HL-60 (cell line): ENCODE results near the gene PCNX2.

Experiments used
- DNase-seq, 2 experiments: peaks; one replicate each; pipeline ENCODE4 v3.0.0-alpha.2; 2010 to 2020; ENCODE audit warnings: low read depth in 1 of 2, low spot score in 1 of 2
- H3K27ac ChIP-seq: fragments of 250-450 bp; sonication (Bioruptor Pico); replicated peaks from 2 replicates; pipeline ENCODE4 v1.5.1; 2020; ENCODE audit warnings: mild to moderate bottlenecking, moderate library complexity
- H3K27me3 ChIP-seq: fragments of 250-450 bp; sonication (Bioruptor Pico); 2 replicates; pipeline ENCODE4 v1.5.1; 2021; ENCODE audit warnings: mild to moderate bottlenecking, moderate library complexity; ENCODE audit not compliant: insufficient read depth, poor library complexity, severe bottlenecking
- H3K4me3 ChIP-seq: replicated peaks from 2 replicates; pipeline ENCODE4 v1.5.1; 2011; ENCODE audit warnings: mild to moderate bottlenecking, control low read depth, low read length; ENCODE audit not compliant: insufficient read depth
- GABPA ChIP-seq: IDR thresholded peaks from 2 replicates; pipeline ENCODE4 v1.6.1; 2012; ENCODE audit warnings: low read depth
- POLR2AphosphoS5 ChIP-seq: IDR thresholded peaks from 2 replicates; pipeline ENCODE4 v1.6.1; 2012; ENCODE audit warnings: low read depth
- SPI1 ChIP-seq: IDR thresholded peaks from 2 replicates; pipeline ENCODE4 v1.6.1; 2012; ENCODE audit warnings: low read depth, mild to moderate bottlenecking, borderline replicate concordance
- TF ChIP-seq, protein P1 (sequence below): IDR thresholded peaks from one replicate; pipeline ENCODE4 v1.5.1; 2011; ENCODE audit warnings: low read length, control low read depth, inconsistent platforms; ENCODE audit not compliant: insufficient read depth
- TF ChIP-seq, protein P2 (sequence below): IDR thresholded peaks from 2 replicates; pipeline ENCODE4 v1.6.1; 2012; ENCODE audit warnings: low read depth; ENCODE audit not compliant: insufficient replicate concordance

Gene PCNX2

DNA sequence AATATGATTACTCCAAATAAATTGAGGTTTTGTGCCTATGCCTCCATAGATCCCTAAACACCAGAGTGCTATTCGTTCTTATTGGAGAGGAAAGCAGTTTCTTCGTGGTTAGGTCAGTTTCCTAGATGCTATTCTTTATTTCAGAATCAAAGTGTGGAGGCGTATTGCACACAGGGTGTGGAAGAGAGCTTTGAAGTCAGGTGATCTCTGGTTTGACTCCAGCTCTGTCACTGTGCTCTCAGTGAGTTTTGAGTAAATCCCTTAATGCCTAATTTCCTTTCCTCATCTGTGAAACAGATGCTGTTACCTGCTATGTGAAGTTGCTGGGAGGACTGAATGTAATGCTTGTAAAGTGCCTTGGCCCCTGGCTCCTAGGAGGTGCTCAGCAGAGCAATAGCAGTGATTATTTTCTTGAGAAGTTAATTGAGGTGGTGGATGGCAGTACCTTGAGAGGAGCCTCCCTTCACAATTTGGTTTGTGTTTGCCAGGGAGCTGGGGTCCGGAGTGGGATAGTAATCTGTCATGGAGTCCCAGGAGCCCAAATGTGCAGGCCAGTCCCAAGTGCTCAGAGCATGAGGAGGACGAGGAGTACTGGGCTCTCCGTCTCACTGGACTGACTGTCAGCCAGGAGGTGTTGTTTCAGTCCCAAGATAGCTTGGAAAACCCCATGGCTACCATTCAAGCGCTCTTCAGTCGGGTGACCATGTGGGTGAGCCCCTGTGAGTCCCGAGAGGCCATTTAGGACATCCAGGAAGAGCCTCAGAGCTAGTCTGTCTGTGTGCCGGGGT is 330.2 kb downstream of the PCNX2 start:
- Histone ChIP-seq H3K27ac (no peak overlapping the region), H3K27me3 (no peaks in the 10 kb centered on the region), H3K4me3 (no peak overlapping the region)
- no peak for DNase-seq
- no peak for TF ChIP-seq POLR2AphosphoS5
- TF ChIP-seq, protein P1, sequence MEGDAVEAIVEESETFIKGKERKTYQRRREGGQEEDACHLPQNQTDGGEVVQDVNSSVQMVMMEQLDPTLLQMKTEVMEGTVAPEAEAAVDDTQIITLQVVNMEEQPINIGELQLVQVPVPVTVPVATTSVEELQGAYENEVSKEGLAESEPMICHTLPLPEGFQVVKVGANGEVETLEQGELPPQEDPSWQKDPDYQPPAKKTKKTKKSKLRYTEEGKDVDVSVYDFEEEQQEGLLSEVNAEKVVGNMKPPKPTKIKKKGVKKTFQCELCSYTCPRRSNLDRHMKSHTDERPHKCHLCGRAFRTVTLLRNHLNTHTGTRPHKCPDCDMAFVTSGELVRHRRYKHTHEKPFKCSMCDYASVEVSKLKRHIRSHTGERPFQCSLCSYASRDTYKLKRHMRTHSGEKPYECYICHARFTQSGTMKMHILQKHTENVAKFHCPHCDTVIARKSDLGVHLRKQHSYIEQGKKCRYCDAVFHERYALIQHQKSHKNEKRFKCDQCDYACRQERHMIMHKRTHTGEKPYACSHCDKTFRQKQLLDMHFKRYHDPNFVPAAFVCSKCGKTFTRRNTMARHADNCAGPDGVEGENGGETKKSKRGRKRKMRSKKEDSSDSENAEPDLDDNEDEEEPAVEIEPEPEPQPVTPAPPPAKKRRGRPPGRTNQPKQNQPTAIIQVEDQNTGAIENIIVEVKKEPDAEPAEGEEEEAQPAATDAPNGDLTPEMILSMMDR = no peak
- TF ChIP-seq, protein P2, sequence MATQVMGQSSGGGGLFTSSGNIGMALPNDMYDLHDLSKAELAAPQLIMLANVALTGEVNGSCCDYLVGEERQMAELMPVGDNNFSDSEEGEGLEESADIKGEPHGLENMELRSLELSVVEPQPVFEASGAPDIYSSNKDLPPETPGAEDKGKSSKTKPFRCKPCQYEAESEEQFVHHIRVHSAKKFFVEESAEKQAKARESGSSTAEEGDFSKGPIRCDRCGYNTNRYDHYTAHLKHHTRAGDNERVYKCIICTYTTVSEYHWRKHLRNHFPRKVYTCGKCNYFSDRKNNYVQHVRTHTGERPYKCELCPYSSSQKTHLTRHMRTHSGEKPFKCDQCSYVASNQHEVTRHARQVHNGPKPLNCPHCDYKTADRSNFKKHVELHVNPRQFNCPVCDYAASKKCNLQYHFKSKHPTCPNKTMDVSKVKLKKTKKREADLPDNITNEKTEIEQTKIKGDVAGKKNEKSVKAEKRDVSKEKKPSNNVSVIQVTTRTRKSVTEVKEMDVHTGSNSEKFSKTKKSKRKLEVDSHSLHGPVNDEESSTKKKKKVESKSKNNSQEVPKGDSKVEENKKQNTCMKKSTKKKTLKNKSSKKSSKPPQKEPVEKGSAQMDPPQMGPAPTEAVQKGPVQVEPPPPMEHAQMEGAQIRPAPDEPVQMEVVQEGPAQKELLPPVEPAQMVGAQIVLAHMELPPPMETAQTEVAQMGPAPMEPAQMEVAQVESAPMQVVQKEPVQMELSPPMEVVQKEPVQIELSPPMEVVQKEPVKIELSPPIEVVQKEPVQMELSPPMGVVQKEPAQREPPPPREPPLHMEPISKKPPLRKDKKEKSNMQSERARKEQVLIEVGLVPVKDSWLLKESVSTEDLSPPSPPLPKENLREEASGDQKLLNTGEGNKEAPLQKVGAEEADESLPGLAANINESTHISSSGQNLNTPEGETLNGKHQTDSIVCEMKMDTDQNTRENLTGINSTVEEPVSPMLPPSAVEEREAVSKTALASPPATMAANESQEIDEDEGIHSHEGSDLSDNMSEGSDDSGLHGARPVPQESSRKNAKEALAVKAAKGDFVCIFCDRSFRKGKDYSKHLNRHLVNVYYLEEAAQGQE = no peak
- TF ChIP-seq GABPA = no peak
- TF ChIP-seq SPI1 = no peak

DNA sequence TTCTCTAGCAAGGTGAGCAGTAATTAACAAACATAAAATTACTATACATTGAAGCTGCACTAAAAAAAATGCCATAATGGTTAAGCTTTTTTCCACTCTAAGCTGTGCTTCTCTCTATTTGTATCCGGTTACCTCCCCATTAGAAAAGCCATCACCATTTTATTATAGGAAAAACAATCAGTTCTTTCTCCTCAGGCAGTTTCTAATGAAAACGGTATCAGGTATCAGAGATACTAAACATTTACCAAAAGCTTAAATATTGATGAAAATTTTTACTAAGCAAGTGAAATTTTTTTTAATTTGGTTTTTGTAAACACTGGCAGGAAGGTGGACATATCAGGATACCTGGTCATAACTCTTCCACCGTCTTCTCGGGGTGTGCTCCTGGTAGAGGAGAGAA is 330.9 kb downstream of the PCNX2 start:
- no peaks in the 10 kb centered on the region for H3K27me3 ChIP-seq
- no peak for DNase-seq
- no peak overlapping the region for H3K27ac ChIP-seq
- TF ChIP-seq, protein P1 = no peak
- TF ChIP-seq GABPA (no peak), SPI1 (no peak), POLR2AphosphoS5 (no peak)
- TF ChIP-seq, protein P2 = no peak
- H3K4me3 ChIP-seq = no peak overlapping the region

DNA sequence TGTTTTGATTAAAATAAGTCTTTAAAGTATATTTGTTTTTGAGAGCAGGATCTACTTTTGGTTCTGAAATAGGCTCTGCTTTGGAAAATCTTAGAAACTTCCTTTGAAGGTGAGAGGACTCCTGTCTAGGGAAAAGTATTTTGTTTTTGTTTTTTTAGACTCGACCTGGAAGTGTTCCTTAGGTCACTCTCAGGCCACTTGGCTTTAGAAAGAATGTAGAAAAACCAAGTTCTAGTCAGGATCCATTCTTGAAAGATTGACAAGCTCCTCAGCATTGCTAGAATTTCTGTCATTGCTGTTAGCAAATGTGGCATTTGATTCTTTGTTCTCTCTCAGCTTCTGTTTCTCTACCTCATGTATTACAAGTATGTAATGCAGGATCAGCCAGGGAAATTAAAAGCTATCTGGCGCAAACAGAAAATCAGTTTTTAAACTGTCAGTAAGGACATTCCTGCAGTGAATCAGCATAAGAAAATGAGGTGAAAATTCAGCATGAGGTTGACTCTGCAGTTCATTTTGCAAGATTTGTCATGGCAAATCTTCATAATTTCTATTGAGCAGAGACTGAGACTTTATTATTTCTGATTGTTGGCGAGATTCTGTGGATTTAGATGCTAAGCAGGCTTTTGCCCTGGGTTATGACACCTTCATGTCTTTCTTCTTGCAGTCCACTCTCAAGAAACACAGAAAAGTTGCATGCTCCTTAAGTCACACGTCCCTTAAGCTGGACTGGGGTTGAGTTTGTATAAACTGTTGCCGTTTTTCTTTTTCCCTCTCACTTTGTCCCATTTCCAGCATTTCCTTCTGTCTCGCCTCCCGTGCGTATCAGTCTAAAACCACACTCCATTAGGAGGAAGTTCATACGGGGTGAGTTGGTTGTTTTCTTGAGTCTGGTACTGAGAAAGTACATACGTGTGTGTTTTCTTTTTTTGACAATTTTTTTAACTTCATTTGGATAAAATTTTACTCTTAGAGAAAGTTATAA is 332.5 kb downstream of the PCNX2 start:
- Histone ChIP-seq H3K27me3 (no peaks in the 10 kb centered on the region), H3K4me3 (no peak overlapping the region), H3K27ac (peak overlapping the region; percentile 44)
- DNase-seq = peak in 1 of 2 experiments; percentile 47
- TF ChIP-seq POLR2AphosphoS5 (no peak), SPI1 (peak; percentile 12; the same call in 1 of the 2 replicates)

DNA sequence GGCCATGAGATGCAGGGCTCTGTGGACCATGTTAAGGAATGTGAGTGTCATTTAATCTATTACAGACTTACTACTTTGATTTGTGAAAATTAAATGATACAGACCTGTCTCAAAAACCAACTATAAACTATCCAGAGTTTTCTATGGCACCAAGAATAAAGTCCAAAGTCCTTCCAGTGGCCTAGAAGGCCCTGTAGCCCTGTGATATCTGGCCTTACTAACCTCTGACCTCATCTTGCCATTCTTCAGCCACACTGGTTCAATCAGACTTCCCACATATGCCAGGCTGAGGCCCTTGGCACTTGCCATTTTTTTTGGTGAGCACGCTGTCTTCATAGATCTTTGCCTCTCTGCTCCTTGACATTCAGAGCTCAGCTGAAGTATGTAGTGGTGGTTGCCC is 337.5 kb downstream of the PCNX2 start:
- TF ChIP-seq GABPA (no peak), SPI1 (no peak), POLR2AphosphoS5 (no peak)
- TF ChIP-seq, protein P2 = no peak
- Histone ChIP-seq H3K27me3 (no peaks in the 10 kb centered on the region), H3K27ac (no peak overlapping the region), H3K4me3 (no peak overlapping the region)
- DNase-seq = no peak
